ENCODE measurements around the gene GPN3.

DNA sequence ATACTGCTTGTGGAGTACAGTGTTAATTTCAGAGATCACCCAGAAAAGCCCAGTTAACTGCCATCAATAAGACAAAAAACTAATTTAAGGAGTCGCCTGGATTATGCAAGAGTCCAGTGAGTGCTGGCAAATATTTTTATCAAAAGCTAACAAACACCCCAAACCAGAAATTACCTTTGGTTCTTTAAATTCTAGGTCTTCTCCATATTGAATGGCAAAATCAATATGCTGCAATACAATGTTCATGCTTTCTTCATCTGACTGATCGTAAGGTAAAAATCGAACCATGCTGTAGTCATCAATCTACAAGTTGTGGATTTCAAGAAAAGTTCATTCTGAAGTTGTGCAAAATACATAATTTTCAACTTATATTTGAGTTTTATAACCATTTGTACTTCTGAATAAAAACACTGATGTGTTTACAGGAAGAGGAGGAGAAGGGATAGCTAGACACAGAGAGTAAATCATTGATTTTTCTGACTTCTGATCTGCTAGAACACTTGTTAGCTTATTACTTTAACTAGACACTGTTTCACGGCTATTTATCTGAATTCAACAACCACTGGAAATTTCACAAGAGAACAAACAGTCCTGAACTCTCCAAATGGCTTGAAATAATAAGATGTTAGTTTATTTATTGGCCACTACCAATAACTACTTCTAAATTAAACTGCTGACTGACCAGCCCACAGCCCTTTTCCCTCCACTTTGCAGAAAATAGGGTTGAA, 14.3 kb downstream of the GPN3 start:
- TF ChIP-seq EP300 (IDR thresholded peaks at IDR 0.05; ENCODE audit: borderline replicate concordance) (no peak), NFIC (IDR thresholded peaks at IDR 0.05) (no peak), RAD21 (IDR thresholded peaks at IDR 0.05; ENCODE audit: low read depth) (no peak), TCF12 (IDR thresholded peaks at IDR 0.05; ENCODE audit: low read depth) (no peak), ZBTB7A (IDR thresholded peaks at IDR 0.05; ENCODE audit: low read depth) (no peak), EGR1 (IDR thresholded peaks at IDR 0.05) (no peak)
- TF ChIP-seq, protein P1, sequence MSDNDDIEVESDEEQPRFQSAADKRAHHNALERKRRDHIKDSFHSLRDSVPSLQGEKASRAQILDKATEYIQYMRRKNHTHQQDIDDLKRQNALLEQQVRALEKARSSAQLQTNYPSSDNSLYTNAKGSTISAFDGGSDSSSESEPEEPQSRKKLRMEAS (IDR thresholded peaks at IDR 0.05), result no peak
